KMS-11 (cell line): ENCODE results near the gene MBD6.

Source experiments
- H2AFZ ChIP-seq: fragments of 200-600 bp; sonication (generic); 2 replicates; pipeline ENCODE4 v1.6.1; 2016; ENCODE audit warnings: antibody characterized with exemption, mixed run types, low read depth
- H3K27ac ChIP-seq: fragments of 200-600 bp; sonication (generic); 2 replicates; pipeline ENCODE4 v1.6.1; 2016; ENCODE audit warnings: mild to moderate bottlenecking, mixed run types
- H3K27me3 ChIP-seq: fragments of 200-600 bp; sonication (generic); 2 replicates; pipeline ENCODE4 v1.6.1; 2017; ENCODE audit warnings: mild to moderate bottlenecking, low read depth, mixed run types, moderate library complexity; ENCODE audit not compliant: insufficient read depth
- H3K36me3 ChIP-seq: fragments of 200-600 bp; sonication (generic); 2 replicates; pipeline ENCODE4 v1.6.1; 2017; ENCODE audit warnings: mild to moderate bottlenecking, mixed run types; ENCODE audit not compliant: insufficient read depth
- H3K4me1 ChIP-seq: fragments of 200-600 bp; sonication (generic); 2 replicates; pipeline ENCODE4 v1.6.1; 2016; ENCODE audit warnings: mild to moderate bottlenecking, low read depth, mixed run types; ENCODE audit not compliant: poor library complexity, severe bottlenecking
- H3K4me2 ChIP-seq: fragments of 200-600 bp; sonication (generic); 2 replicates; pipeline ENCODE4 v1.7.0; 2016; ENCODE audit warnings: mild to moderate bottlenecking, mixed run types
- H3K4me3 ChIP-seq: fragments of 200-600 bp; sonication (generic); IDR thresholded peaks from 2 replicates; pipeline ENCODE4 v1.6.1; 2017; ENCODE audit warnings: low read depth, low read length, mixed read lengths; ENCODE audit not compliant: insufficient read depth
- H3K79me2 ChIP-seq: fragments of 200-600 bp; sonication (generic); 2 replicates; pipeline ENCODE4 v1.6.1; 2016; ENCODE audit warnings: low read depth, mixed run types; ENCODE audit not compliant: insufficient read depth
- H3K9ac ChIP-seq: fragments of 200-600 bp; sonication (generic); 2 replicates; pipeline ENCODE4 v1.6.1; 2016; ENCODE audit warnings: mild to moderate bottlenecking, mixed run types
- H4K20me1 ChIP-seq: fragments of 200-600 bp; sonication (generic); 2 replicates; pipeline ENCODE4 v1.6.1; 2016; ENCODE audit warnings: mild to moderate bottlenecking, mixed run types; ENCODE audit not compliant: insufficient read depth
- TF ChIP-seq, protein P1 (sequence below): fragments of 200-600 bp; sonication (generic); conservative IDR thresholded peaks from 2 replicates; pipeline ENCODE4 v1.6.1; 2017; ENCODE audit warnings: low read depth, mild to moderate bottlenecking, antibody characterized with exemption, low read length, moderate library complexity, mixed read lengths

Gene MBD6

DNA sequence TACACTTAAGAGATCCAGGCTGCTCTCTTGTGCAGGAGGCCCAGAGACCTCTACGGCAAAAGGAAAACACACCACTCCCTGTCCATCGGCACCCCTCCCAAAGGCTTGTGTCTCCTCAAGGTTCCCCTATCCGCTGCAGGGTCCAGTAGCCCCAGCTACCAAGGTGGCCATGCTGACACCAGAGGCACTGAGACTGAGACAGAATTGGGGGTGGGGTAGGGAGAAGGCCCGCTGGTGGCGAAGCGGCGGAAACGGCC lies 2.9 kb upstream of the MBD6 start:
- Histone ChIP-seq H2AFZ (peak overlapping the region; percentile 15; the same call in 1 of the 2 replicates), H3K27ac (peak overlapping the region; percentile 71), H3K36me3 (peaks cover 22% of the 10 kb centered on the region; the same call in 1 of the 2 replicates), H3K4me3 (peak overlapping the region; percentile 87), H3K9ac (peak overlapping the region; percentile 71), H3K4me1 (peaks cover 57% of the 10 kb centered on the region), H3K4me2 (peak overlapping the region; percentile 89), H4K20me1 (no peaks in the 10 kb centered on the region), H3K79me2 (peaks cover 48% of the 10 kb centered on the region), H3K27me3 (no peaks in the 10 kb centered on the region)
- TF ChIP-seq, protein P1, sequence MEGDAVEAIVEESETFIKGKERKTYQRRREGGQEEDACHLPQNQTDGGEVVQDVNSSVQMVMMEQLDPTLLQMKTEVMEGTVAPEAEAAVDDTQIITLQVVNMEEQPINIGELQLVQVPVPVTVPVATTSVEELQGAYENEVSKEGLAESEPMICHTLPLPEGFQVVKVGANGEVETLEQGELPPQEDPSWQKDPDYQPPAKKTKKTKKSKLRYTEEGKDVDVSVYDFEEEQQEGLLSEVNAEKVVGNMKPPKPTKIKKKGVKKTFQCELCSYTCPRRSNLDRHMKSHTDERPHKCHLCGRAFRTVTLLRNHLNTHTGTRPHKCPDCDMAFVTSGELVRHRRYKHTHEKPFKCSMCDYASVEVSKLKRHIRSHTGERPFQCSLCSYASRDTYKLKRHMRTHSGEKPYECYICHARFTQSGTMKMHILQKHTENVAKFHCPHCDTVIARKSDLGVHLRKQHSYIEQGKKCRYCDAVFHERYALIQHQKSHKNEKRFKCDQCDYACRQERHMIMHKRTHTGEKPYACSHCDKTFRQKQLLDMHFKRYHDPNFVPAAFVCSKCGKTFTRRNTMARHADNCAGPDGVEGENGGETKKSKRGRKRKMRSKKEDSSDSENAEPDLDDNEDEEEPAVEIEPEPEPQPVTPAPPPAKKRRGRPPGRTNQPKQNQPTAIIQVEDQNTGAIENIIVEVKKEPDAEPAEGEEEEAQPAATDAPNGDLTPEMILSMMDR = no peak

DNA sequence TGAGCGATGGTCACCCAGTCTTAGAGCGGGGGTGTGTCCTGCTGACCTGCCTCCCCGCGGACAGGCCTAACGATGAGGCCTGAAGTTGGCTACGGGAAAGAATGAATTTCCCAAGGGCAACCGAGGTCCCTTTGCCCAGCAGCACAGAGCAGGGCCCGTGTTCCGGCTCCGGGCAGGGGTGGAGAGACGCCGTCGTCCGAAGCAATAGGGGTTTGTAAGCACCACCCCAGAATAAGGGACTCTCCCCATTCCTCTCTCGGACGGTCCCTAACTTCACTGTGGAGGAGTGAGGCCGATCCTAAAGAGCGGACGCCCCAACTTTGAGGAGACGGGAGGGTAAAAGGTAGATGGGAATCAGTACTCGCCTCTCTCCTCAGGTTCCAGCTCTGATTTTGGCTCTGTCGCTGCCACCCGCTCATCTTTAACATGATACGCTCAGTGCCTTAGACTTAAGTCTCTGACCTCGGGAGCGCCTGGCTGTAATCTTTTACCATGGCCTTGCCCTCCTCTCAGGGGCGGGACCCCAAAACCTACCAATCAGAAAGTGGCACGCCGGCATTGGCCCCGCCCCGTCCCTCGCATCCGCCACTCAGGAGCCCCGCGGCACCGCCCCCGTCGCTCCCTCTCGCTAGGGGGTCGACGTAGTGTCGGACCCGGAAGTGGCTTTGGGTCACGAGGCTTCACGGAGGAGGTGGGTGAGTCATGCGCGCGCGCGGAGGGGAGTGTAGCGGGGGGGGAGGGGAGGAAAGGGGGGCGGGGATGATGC lies 2.4 kb upstream of the MBD6 start, which contains the start of gene DDIT3:
Gene DDIT3 (minus strand): TSS at position 462 of the 766 bp plus-strand sequence. CDS start 3,108 bp downstream, outside the sequence.
- TF ChIP-seq, protein P1 = peak; percentile 24
- Histone ChIP-seq H3K27me3 (no peaks in the 10 kb centered on the region), H3K27ac (peak within 1 kb of the TSS; percentile 84), H3K79me2 (peaks cover 50% of the 10 kb centered on the region), H2AFZ (peak within 1 kb of the TSS; percentile 70), H3K4me3 (peak within 1 kb of the TSS; percentile 87), H3K9ac (peak within 1 kb of the TSS; percentile 80), H3K4me2 (peak within 1 kb of the TSS; percentile 89), H4K20me1 (no peaks in the 10 kb centered on the region), H3K36me3 (peaks cover 17% of the 10 kb centered on the region; the same call in 1 of the 2 replicates), H3K4me1 (peaks cover 60% of the 10 kb centered on the region)

DNA sequence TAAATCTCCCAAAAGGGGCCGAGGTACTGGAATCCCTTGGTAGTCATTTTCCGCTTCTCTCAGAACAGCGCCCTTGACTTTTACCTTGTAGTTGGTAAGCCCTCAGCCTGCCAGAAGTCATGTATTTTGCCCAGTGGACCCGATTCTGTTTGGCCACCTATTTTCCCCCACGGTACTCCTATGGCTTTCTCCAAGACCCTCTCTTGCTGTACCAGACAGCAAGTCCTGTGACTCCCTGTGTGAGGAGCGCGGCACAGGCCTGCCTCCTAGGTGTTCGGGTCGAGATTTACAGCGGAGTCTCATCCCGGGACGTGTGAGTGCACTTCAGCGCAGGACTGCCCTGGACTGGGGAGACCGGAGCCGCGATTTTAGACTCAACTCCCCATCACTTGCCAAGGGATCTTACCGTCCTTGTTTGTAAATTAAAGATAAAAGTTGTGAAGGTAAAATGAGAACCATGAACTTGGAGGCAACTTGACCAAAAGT lies 1.1 kb upstream of the MBD6 start:
- Histone ChIP-seq H3K36me3 (peaks cover 5% of the 10 kb centered on the region; the same call in 1 of the 2 replicates), H3K4me1 (peaks cover 60% of the 10 kb centered on the region), H3K4me2 (peak overlapping the region; percentile 69), H3K79me2 (peaks cover 50% of the 10 kb centered on the region), H3K27ac (peak overlapping the region; percentile 84), H4K20me1 (no peaks in the 10 kb centered on the region), H3K4me3 (peak overlapping the region; percentile 72), H3K27me3 (no peaks in the 10 kb centered on the region), H3K9ac (peak overlapping the region; percentile 80), H2AFZ (peak overlapping the region; percentile 70)
- TF ChIP-seq, protein P1 = peak; percentile 44; the same call in 1 of the 2 replicates

DNA sequence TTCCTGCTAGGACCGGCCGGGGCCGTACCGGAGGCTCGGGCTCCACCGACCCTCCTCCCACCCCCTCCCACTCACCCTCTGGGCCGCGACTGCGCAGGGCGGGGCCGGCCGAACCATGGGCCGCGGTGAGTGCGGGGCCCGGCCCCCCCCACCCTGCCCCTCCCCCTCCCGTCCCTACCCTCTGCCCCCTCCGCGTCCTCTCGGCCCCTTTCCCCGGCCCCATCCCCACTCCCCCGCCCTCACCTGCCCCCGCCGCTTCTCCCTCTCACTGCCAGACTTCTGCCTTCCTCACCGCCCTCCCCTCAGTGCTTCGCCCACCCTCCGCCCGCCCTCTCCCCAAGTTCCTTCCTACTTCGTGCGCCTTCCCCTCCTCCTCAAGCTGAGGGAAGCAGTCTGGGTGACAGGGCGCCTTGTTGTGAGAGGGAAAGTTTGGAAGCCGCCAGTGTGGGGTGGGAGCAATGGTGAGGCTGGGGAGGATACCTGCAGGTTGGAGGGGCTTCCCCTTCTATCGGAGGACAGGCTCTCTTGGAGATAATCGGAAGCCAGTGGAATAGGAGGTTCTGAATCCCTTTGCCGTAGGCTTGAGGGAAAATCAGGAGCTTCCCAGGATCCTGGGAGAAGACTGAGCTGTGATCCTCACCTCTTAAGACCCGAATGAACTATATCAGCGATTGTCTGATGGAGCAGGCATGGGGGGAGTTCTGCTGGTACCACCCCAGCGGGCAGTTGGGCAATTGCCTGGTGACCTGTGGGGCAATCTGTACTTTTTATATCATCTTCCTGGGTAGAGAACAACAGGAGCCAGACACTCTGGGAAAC lies 472 bp downstream of the MBD6 start:
- H3K36me3 ChIP-seq = no peaks in the 10 kb centered on the region
- H3K27ac ChIP-seq = peak overlapping the region; percentile 84
- TF ChIP-seq, protein P1 = no peak
- H3K4me1 ChIP-seq = peaks cover 51% of the 10 kb centered on the region
- no peaks in the 10 kb centered on the region for H4K20me1 ChIP-seq
- peaks cover 40% of the 10 kb centered on the region for H3K79me2 ChIP-seq
- peak overlapping the region; percentile 80 for H3K9ac ChIP-seq
- H3K27me3 ChIP-seq = no peaks in the 10 kb centered on the region
- H3K4me3 ChIP-seq = peak overlapping the region; percentile 52
- peak overlapping the region; percentile 84 for H3K4me2 ChIP-seq
- no peak overlapping the region for H2AFZ ChIP-seq
